ENCODE data around the gene CKAP2L.

The CKAP2L gene

DNA sequence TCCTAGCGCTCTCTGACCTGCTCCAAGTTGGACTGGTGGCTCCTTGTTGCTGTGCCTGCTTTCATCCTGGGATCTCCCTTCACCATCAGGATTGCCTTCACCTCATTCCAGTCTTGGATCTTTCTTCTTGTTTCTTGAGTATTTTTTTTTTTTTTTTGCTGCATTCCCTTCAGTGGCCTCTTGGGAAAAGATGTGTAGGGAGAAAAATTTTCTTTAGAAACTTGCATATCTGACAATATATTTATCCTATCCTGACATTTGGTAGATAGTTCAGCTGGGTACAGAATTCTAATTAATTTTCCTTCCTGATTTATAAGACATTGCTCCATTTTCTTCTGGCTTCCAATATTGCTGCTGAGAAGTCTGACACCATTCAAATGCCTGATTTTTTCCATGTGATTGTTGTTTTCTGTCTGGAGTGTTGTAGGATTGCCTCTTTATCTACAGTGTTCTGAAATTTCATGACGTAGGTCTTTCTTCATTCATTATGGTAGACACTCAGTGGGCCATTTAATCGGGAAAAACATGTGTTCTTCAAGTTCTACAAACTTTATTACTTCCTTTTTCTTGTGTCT lies 42.9 kb upstream of the CKAP2L start:
- Histone ChIP-seq H3K9ac (ENCODE audit: low read depth, low read length, poor library complexity, severe bottlenecking) (no peak overlapping the region), H3K9me3 (ENCODE audit: insufficient read depth, low read depth, low read length) (no peaks in the 10 kb centered on the region; the same call in 1 of the 2 replicates), H3K4me3 (ENCODE audit: low read length, poor library complexity, severe bottlenecking) (no peak overlapping the region), H3K4me2 (ENCODE audit: low read depth, low read length, poor library complexity, severe bottlenecking) (no peak overlapping the region), H3K79me2 (ENCODE audit: insufficient read depth, low read length) (no peaks in the 10 kb centered on the region), H2AFZ (ENCODE audit: low read length) (no peak overlapping the region), H4K20me1 (ENCODE audit: insufficient read depth, low read length, poor library complexity, severe bottlenecking) (no peaks in the 10 kb centered on the region), H3K27me3 (ENCODE audit: insufficient read depth, low read length, poor library complexity, severe bottlenecking) (no peaks in the 10 kb centered on the region), H3F3A (ENCODE audit: low read depth) (no peaks in the 10 kb centered on the region), H3K36me3 (ENCODE audit: insufficient read depth, low read length) (no peaks in the 10 kb centered on the region), H3K9me2 (replicated peaks; ENCODE audit: low read depth, low read length) (no peaks in the 10 kb centered on the region), H3K4me1 (ENCODE audit: insufficient read depth, low read length, poor library complexity, severe bottlenecking) (peaks cover 4% of the 10 kb centered on the region)
- TF ChIP-seq, protein P1, sequence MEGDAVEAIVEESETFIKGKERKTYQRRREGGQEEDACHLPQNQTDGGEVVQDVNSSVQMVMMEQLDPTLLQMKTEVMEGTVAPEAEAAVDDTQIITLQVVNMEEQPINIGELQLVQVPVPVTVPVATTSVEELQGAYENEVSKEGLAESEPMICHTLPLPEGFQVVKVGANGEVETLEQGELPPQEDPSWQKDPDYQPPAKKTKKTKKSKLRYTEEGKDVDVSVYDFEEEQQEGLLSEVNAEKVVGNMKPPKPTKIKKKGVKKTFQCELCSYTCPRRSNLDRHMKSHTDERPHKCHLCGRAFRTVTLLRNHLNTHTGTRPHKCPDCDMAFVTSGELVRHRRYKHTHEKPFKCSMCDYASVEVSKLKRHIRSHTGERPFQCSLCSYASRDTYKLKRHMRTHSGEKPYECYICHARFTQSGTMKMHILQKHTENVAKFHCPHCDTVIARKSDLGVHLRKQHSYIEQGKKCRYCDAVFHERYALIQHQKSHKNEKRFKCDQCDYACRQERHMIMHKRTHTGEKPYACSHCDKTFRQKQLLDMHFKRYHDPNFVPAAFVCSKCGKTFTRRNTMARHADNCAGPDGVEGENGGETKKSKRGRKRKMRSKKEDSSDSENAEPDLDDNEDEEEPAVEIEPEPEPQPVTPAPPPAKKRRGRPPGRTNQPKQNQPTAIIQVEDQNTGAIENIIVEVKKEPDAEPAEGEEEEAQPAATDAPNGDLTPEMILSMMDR (conservative IDR thresholded peaks at IDR 0.05; ENCODE audit: low read length) = peak; percentile 37
- no peak for TF ChIP-seq EZH2phosphoT487 (IDR thresholded peaks at IDR 0.05; ENCODE audit: borderline replicate concordance)

DNA sequence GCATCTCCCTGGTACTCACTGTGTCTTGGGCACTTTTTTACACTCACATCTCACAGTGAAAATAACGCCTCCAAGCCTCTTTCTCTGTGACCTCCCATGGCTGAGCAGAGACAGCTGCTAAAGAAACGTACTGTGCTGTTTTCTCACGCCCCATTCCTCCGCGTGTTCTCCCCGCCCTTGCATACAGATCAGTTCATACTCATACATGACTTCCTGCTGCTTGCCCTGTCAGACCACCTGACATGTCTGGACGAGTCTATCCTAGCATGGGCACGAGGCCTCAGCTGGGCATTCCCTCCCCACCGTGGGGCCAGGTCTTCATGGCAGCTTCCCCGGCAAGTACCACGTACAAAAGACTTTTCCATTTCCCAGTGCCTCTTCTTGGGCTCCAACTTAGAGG lies 41.1 kb upstream of the CKAP2L start:
- Histone ChIP-seq H3K27me3 (ENCODE audit: insufficient read depth, low read length, poor library complexity, severe bottlenecking) (no peaks in the 10 kb centered on the region), H3K36me3 (ENCODE audit: insufficient read depth, low read length) (no peaks in the 10 kb centered on the region), H3K9me2 (replicated peaks; ENCODE audit: low read depth, low read length) (no peaks in the 10 kb centered on the region), H3K4me1 (ENCODE audit: insufficient read depth, low read length, poor library complexity, severe bottlenecking) (no peaks in the 10 kb centered on the region), H3F3A (ENCODE audit: low read depth) (no peaks in the 10 kb centered on the region), H3K4me2 (ENCODE audit: low read depth, low read length, poor library complexity, severe bottlenecking) (no peak overlapping the region), H3K9ac (ENCODE audit: low read depth, low read length, poor library complexity, severe bottlenecking) (no peak overlapping the region), H3K9me3 (ENCODE audit: insufficient read depth, low read depth, low read length) (no peaks in the 10 kb centered on the region; the same call in 1 of the 2 replicates), H3K4me3 (ENCODE audit: low read length, poor library complexity, severe bottlenecking) (no peak overlapping the region), H4K20me1 (ENCODE audit: insufficient read depth, low read length, poor library complexity, severe bottlenecking) (no peaks in the 10 kb centered on the region), H3K79me2 (ENCODE audit: insufficient read depth, low read length) (no peaks in the 10 kb centered on the region), H2AFZ (ENCODE audit: low read length) (no peak overlapping the region)
- TF ChIP-seq EZH2phosphoT487 (IDR thresholded peaks at IDR 0.05; ENCODE audit: borderline replicate concordance) = no peak
- TF ChIP-seq, protein P1 (conservative IDR thresholded peaks at IDR 0.05; ENCODE audit: low read length) = no peak

DNA sequence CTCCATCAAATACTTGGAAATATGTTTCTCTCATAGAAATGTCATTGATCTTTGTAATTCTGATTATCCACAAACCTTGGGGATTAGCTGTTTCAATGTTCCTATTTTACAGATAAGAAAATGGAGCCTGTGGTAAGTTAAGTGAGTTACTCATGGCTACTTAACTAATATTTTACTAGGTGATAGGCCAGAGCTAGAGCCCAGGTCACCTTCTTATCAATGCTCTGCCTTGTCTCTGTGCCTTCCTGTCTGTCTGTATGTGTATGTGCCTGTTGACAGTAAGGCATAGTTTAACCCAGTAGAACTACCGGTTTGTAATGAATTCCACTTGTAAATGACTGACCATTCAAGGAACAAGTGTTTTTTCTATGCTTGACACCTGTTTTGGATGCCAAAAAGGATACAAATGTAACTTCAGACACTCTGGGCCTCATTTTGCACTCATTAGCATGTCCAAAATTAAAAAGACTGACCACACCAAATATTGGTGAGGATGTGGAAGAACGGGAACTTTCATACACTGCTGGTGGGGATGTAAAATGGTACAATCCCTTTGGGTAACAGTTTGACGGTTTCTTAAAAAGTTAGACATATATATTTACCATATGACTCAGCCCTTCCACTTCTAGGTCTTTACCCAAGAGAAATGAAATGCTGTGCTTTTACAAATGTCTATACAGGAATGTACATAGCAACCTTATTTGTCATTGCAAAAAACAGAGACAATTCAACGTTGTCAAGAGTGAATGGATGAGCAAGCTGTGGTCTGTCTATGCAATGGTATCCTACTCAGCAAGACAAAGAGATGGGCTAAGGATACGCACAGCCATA lies 39.5 kb upstream of the CKAP2L start:
- Histone ChIP-seq H3K9ac (ENCODE audit: low read depth, low read length, poor library complexity, severe bottlenecking) (no peak overlapping the region), H3K79me2 (ENCODE audit: insufficient read depth, low read length) (no peaks in the 10 kb centered on the region), H4K20me1 (ENCODE audit: insufficient read depth, low read length, poor library complexity, severe bottlenecking) (no peaks in the 10 kb centered on the region), H3K9me3 (ENCODE audit: insufficient read depth, low read depth, low read length) (no peaks in the 10 kb centered on the region; the same call in 1 of the 2 replicates), H3K4me3 (ENCODE audit: low read length, poor library complexity, severe bottlenecking) (no peak overlapping the region), H3K9me2 (replicated peaks; ENCODE audit: low read depth, low read length) (no peaks in the 10 kb centered on the region), H3F3A (ENCODE audit: low read depth) (no peaks in the 10 kb centered on the region), H3K4me2 (ENCODE audit: low read depth, low read length, poor library complexity, severe bottlenecking) (no peak overlapping the region), H3K36me3 (ENCODE audit: insufficient read depth, low read length) (no peaks in the 10 kb centered on the region), H3K27me3 (ENCODE audit: insufficient read depth, low read length, poor library complexity, severe bottlenecking) (no peaks in the 10 kb centered on the region), H2AFZ (ENCODE audit: low read length) (no peak overlapping the region), H3K4me1 (ENCODE audit: insufficient read depth, low read length, poor library complexity, severe bottlenecking) (no peaks in the 10 kb centered on the region)
- TF ChIP-seq, protein P1 (conservative IDR thresholded peaks at IDR 0.05; ENCODE audit: low read length) = no peak
- TF ChIP-seq EZH2phosphoT487 (IDR thresholded peaks at IDR 0.05; ENCODE audit: borderline replicate concordance) = no peak

All from Loucy (cell line).